ENCODE results near the gene ZNF512B. TPM values are rescaled to one million over a fixed set of nuclear protein-coding genes. Genes with fewer than 3 reads are reported as not detected.

The ZNF512B gene
- total and polyA plus RNA-seq, 2 donors (not counting 1 experiment from before 2014, with no cell fraction given) = 8.8 to 10.5 TPM

DNA sequence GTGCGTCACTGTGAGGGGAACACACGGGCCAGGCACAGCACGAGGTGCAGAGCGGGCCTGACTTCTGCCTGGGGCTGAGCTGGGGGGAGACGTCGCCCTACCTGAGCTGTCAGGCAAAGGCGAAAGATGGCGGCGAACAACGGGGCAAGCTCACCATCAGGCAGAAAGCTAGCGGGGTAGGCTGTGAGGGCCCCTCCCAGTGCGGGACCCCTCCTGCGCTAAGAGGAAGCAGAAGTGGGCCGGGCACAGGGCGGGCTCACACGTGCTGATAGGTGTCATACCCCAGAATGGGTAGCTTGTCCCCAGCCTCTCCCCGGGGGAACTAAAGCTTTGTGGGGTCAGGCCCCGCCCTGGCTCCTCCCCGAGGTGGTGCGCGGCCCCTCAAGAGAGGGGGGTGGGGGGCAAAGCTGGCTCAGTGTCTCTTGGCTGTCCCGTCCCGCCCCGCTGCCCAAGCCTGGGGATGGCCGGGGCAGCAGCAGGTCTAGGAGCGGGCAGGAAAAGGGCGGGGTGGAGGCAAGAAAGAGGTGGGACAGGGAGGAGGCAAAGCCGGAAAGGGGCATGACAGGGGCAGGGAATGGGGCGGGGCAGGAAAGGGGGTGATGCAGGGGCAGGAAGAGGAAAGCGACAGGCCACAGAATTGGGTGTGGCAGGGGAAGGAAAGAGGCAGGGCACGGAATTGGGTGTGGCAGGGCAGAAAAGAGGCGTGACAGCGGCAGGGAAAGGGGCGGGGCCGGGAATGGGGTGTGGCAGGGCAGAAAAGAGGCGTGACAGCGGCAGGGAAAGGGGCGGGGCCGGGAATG lies 28.2 kb downstream of the ZNF512B start:
- peak; percentile 71 for DNase-seq

More for the DNA sequence above, 28.2 kb downstream of the ZNF512B start:
- peak overlapping the region; percentile 74 for H3K4me2 ChIP-seq (replicated peaks; ENCODE audit: low read depth, low read length, poor library complexity, severe bottlenecking)
- Mint-ChIP-seq H3K27ac (peak overlapping the region; percentile 79), H3K4me3 (peak overlapping the region; percentile 13), H3K4me1 (peaks cover 17% of the 10 kb centered on the region), H3K27me3 (no peaks in the 10 kb centered on the region), H3K9me3 (ENCODE audit: insufficient read depth) (no peaks in the 10 kb centered on the region)
- H3K9me3 ChIP-seq (ENCODE audit: control extremely low read depth in 1 of 3, control insufficient read depth in 2 of 3, insufficient read depth in 1 of 3, low read length in 2 of 3) = peaks cover 0 to 29% (median 0%) of the 10 kb centered on the region in 3 donors
- ChIA-PET POLR2A (interaction anchor here (0.6 to 1.1 kb wide), 2 partner anchors 14 to 399 kb away, joined by 3 read pairs; no protein-coding TSS in a partner anchor), CTCF (no interaction called here)
- TF ChIP-seq EZH2 (IDR thresholded peaks at IDR 0.05; ENCODE audit: borderline replicate concordance, insufficient read depth, low read depth, low read length, poor library complexity, severe bottlenecking) = no peak
- TF ChIP-seq, protein P1, sequence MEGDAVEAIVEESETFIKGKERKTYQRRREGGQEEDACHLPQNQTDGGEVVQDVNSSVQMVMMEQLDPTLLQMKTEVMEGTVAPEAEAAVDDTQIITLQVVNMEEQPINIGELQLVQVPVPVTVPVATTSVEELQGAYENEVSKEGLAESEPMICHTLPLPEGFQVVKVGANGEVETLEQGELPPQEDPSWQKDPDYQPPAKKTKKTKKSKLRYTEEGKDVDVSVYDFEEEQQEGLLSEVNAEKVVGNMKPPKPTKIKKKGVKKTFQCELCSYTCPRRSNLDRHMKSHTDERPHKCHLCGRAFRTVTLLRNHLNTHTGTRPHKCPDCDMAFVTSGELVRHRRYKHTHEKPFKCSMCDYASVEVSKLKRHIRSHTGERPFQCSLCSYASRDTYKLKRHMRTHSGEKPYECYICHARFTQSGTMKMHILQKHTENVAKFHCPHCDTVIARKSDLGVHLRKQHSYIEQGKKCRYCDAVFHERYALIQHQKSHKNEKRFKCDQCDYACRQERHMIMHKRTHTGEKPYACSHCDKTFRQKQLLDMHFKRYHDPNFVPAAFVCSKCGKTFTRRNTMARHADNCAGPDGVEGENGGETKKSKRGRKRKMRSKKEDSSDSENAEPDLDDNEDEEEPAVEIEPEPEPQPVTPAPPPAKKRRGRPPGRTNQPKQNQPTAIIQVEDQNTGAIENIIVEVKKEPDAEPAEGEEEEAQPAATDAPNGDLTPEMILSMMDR (IDR thresholded peaks at IDR 0.05) = no peak
- intact Hi-C loops (cut with micrococcal nuclease) = no loop called here
- 77% methylated on average over 26 of the region's 39 CpGs for WGBS (ENCODE audit: insufficient coverage)
- H2AFZ ChIP-seq (ENCODE audit: insufficient read depth, low read depth, low read length, poor library complexity, severe bottlenecking) = no peak overlapping the region
- H3K79me2 ChIP-seq (ENCODE audit: control insufficient read depth, insufficient read depth, low read length) = peaks cover 46% of the 10 kb centered on the region
- peak overlapping the region in 1 of 5 experiments; percentile 1 for H3K4me3 ChIP-seq (ENCODE audit: control extremely low read depth in 1 of 5, extremely low read depth in 1 of 5, insufficient read depth in 1 of 5, low read depth in 2 of 5, low read length in 4 of 5)
- peaks cover 9 to 15% of the 10 kb centered on the region in 2 donors for H3K4me1 ChIP-seq (ENCODE audit: control insufficient read depth in 2 of 2, insufficient read depth in 2 of 2, low read length in 2 of 2)
- peak; percentile 70 for ATAC-seq (ENCODE audit: low read depth)
- no peaks in the 10 kb centered on the region for H3K27me3 ChIP-seq (replicated peaks in 1 of 4; ENCODE audit: control extremely low read depth in 1 of 4, control insufficient read depth in 3 of 4, insufficient read depth in 4 of 4, low read length in 3 of 4)
- H3K9ac ChIP-seq (ENCODE audit: low read length) = no peak overlapping the region
- peaks cover 86% of the 10 kb centered on the region for H4K20me1 ChIP-seq (ENCODE audit: control insufficient read depth, insufficient read depth, low read length, poor library complexity, severe bottlenecking)
- H3K27ac ChIP-seq (ENCODE audit: low read length in 2 of 2) = peak overlapping the region; percentile 41 to 65
- H3K36me3 ChIP-seq (replicated peaks in 1 of 2; ENCODE audit: control extremely low read depth in 1 of 2, control insufficient read depth in 1 of 2, extremely low read depth in 1 of 2, insufficient read depth in 2 of 2, low read length in 1 of 2) = peaks cover 0 to 65% of the 10 kb centered on the region in 2 experiments

All from B cell (primary cell).